OCI-LY7 (cell line): ENCODE results near the gene ACACB.

Experiments
- EZH2phosphoT487 ChIP-seq: fragments of 200-600 bp; sonication (generic); IDR thresholded peaks from 2 replicates; pipeline ENCODE4 v1.6.1; 2018; ENCODE audit warnings: low read depth, borderline replicate concordance, mild to moderate bottlenecking, mixed run types, antibody characterized with exemption, low read length, moderate library complexity, mixed read lengths
- TF ChIP-seq, protein P1 (sequence below): fragments of 200-600 bp; sonication (generic); conservative IDR thresholded peaks from 2 replicates; pipeline ENCODE4 v1.5.1; 2014; ENCODE audit warnings: mild to moderate bottlenecking, antibody characterized with exemption, low read length, moderate library complexity, mixed read lengths

DNA sequence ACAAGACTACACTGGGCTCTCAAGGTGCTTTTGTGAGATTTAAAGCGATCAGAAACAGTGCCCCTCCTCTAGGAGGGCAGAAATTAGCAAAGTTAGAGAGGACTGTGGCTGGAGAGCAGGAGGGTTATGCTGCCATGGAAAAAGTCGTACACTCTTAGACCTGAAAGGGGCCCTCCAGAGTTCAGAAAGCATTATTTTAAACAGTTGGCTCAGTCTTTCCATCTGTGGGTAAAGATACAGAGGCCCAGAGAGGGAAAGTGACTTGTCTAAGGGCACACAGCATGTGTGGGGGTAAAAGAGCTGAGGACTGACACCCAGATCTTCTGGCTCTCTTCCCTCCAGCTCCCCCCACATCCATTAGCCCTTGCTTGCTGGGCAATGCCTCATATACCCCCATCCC, 145.6 kb downstream of the ACACB start:
- TF ChIP-seq, protein P1, sequence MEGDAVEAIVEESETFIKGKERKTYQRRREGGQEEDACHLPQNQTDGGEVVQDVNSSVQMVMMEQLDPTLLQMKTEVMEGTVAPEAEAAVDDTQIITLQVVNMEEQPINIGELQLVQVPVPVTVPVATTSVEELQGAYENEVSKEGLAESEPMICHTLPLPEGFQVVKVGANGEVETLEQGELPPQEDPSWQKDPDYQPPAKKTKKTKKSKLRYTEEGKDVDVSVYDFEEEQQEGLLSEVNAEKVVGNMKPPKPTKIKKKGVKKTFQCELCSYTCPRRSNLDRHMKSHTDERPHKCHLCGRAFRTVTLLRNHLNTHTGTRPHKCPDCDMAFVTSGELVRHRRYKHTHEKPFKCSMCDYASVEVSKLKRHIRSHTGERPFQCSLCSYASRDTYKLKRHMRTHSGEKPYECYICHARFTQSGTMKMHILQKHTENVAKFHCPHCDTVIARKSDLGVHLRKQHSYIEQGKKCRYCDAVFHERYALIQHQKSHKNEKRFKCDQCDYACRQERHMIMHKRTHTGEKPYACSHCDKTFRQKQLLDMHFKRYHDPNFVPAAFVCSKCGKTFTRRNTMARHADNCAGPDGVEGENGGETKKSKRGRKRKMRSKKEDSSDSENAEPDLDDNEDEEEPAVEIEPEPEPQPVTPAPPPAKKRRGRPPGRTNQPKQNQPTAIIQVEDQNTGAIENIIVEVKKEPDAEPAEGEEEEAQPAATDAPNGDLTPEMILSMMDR = no peak
- no peak for TF ChIP-seq EZH2phosphoT487
